Parathyroid adenoma (tissue), 2 donors: ENCODE measurements around the gene MAGI1.

ENCODE experiments used
- H2AFZ ChIP-seq: fragments of 300-600 bp; sonication (generic); one replicate; pipeline ENCODE4 v1.7.0; 2017; ENCODE audit warnings: antibody characterized with exemption, mild to moderate bottlenecking
- H3K27ac ChIP-seq: fragments of 300-600 bp; sonication (generic); one replicate; pipeline ENCODE4 v1.7.0; 2017
- H3K27me3 ChIP-seq: fragments of 300-600 bp; sonication (generic); one replicate; pipeline ENCODE4 v1.7.0; 2017; ENCODE audit warnings: low read length; ENCODE audit not compliant: control insufficient read depth, insufficient read depth
- H3K36me3 ChIP-seq: fragments of 300-600 bp; sonication (generic); one replicate; pipeline ENCODE4 v1.7.0; 2017; ENCODE audit warnings: low read length; ENCODE audit not compliant: control insufficient read depth, insufficient read depth
- H3K4me1 ChIP-seq: fragments of 300-600 bp; sonication (generic); one replicate; pipeline ENCODE4 v1.7.0; 2017; ENCODE audit warnings: control low read depth
- H3K4me2 ChIP-seq: fragments of 300-600 bp; sonication (generic); one replicate; pipeline ENCODE4 v1.7.0; 2017; ENCODE audit warnings: low read length
- H3K4me3 ChIP-seq: fragments of 300-600 bp; sonication (generic); one replicate; pipeline ENCODE4 v1.7.0; 2017; ENCODE audit warnings: low read depth, low read length
- H3K79me2 ChIP-seq: fragments of 300-600 bp; sonication (generic); one replicate; pipeline ENCODE4 v1.7.0; 2017; ENCODE audit warnings: control low read depth
- H3K9ac ChIP-seq: fragments of 300-600 bp; sonication (generic); one replicate; pipeline ENCODE4 v1.7.0; 2017; ENCODE audit warnings: mild to moderate bottlenecking
- H3K9me3 ChIP-seq: fragments of 300-600 bp; sonication (generic); one replicate; pipeline ENCODE4 v1.7.0; 2017; ENCODE audit warnings: low read length; ENCODE audit not compliant: control insufficient read depth
- CTCF ChIP-seq: fragments of 300-600 bp; sonication (generic); IDR thresholded peaks from one replicate; pipeline ENCODE4 v1.7.0; 2017; ENCODE audit warnings: antibody characterized with exemption, mild to moderate bottlenecking
- donor health status: primary hyperparathyroidism.

The MAGI1 gene

GRCh38 chr3:66038726-66039589, at the start of gene MAGI1:
Gene MAGI1, minus strand, starts transcription at chr3:66038918. Its CDS starts 610 bp downstream, at chr3:66038308.
- peaks cover 9% of the 10 kb centered on the region for H3K79me2 ChIP-seq
- peak within 1 kb of the TSS; percentile 40 for H3K9ac ChIP-seq
- no peaks in the 10 kb centered on the region for H3K9me3 ChIP-seq
- peak within 1 kb of the TSS; percentile 97 for H2AFZ ChIP-seq
- H3K4me2 ChIP-seq = peak within 1 kb of the TSS; percentile 92
- peak within 1 kb of the TSS; percentile 61 for H3K4me3 ChIP-seq
- no peak for TF ChIP-seq CTCF
- no peaks in the 10 kb centered on the region for H3K27me3 ChIP-seq
- H3K36me3 ChIP-seq = no peaks in the 10 kb centered on the region
- H3K4me1 ChIP-seq = peaks cover 4% of the 10 kb centered on the region
- H3K27ac ChIP-seq = peak within 1 kb of the TSS; percentile 85

GRCh38 chr3:66083784-66084213, 45.1 kb upstream of the MAGI1 start:
- TF ChIP-seq CTCF = no peak
- Histone ChIP-seq H3K9ac (no peak overlapping the region), H3K36me3 (no peaks in the 10 kb centered on the region), H3K4me1 (no peaks in the 10 kb centered on the region), H3K4me3 (no peak overlapping the region), H3K4me2 (no peak overlapping the region), H3K27ac (no peak overlapping the region), H3K9me3 (no peaks in the 10 kb centered on the region), H3K27me3 (no peaks in the 10 kb centered on the region), H2AFZ (no peak overlapping the region), H3K79me2 (no peaks in the 10 kb centered on the region)

- H3K79me2 ChIP-seq = no peaks in the 10 kb centered on the region
- H3K4me2 ChIP-seq = no peak overlapping the region
- H3K27me3 ChIP-seq = no peaks in the 10 kb centered on the region
- TF ChIP-seq CTCF = no peak
- no peak overlapping the region for H3K27ac ChIP-seq
- no peaks in the 10 kb centered on the region for H3K4me1 ChIP-seq
- no peaks in the 10 kb centered on the region for H3K36me3 ChIP-seq
- peak overlapping the region; percentile 18 for H2AFZ ChIP-seq
- no peak overlapping the region for H3K4me3 ChIP-seq
- H3K9me3 ChIP-seq = no peaks in the 10 kb centered on the region
- H3K9ac ChIP-seq = no peak overlapping the region
Observed at GRCh38 chr3:66083096-66083678, 44.5 kb upstream of the MAGI1 start.

DNA sequence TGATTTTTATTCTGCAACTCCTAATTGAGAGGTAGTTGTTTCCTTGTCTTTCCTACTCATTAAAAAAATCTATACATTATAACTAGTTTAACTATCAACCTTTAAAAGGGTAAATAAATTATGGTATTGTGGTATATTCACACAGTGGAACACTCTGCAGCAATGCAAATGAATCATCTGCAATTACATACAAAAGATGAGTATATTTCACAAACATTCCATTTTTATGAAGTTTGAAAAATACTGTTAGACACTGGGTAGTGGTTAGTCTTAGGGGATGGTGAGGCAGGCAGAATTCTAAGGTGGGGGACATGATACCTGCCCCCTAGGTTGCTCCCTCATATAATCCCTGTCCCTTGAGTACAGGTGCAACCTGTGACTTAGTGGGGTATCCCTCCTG, 44.0 kb upstream of the MAGI1 start:
- no peaks in the 10 kb centered on the region for H3K9me3 ChIP-seq
- no peak overlapping the region for H3K4me3 ChIP-seq
- H3K36me3 ChIP-seq = no peaks in the 10 kb centered on the region
- TF ChIP-seq CTCF = no peak
- no peaks in the 10 kb centered on the region for H3K4me1 ChIP-seq
- H3K4me2 ChIP-seq = no peak overlapping the region
- no peak overlapping the region for H3K9ac ChIP-seq
- no peaks in the 10 kb centered on the region for H3K79me2 ChIP-seq
- no peaks in the 10 kb centered on the region for H3K27me3 ChIP-seq
- H3K27ac ChIP-seq = no peak overlapping the region
- peak overlapping the region; percentile 18 for H2AFZ ChIP-seq
